MM.1S (cell line): ENCODE data around the gene NAA60.

Experiments
- CTCF ChIP-seq: fragments of 300-600 bp; sonication (generic); IDR thresholded peaks from 2 replicates; pipeline ENCODE4 v1.5.1; 2016; ENCODE audit warnings: antibody characterized with exemption, low read length, mixed read lengths
- EZH2phosphoT487 ChIP-seq: fragments of 300-600 bp; sonication (generic); IDR thresholded peaks from 2 replicates; pipeline ENCODE4 v1.6.1; 2018; ENCODE audit warnings: antibody characterized with exemption, low read length

GRCh38 chr16:3431779-3432219 is 11.7 kb upstream of the NAA60 start:
- TF ChIP-seq CTCF = no peak
- TF ChIP-seq EZH2phosphoT487 = no peak
